Measurements from ENCODE around the gene ANKRD34A.

Gene ANKRD34A

DNA sequence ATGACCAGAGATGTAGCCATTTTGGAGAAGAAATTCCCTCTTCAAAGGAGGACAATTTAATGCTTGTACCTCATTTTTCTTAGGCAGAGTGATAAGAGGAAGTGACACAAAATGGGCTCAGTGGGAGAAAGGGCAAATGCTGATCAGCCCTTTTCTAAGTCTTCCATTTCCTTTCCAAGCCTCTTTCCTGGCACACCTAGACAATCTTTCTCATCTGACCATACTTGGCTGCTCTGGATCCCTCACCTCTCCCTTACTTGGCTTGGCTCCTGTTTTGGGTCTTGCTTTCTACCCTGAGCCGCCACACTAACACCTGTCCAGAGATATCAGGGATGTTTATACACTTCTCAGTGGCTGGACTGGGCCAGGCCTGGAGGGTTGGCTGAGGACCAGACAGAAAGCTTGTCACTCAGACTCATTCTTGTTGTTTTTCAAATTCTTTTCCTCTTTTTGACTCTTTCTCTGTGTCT is 18.9 kb upstream of the ANKRD34A start:
- H3K4me1 ChIP-seq (ENCODE audit: control insufficient read depth, insufficient read depth, low read length), result peaks cover 6% of the 10 kb centered on the region
- H3K27ac ChIP-seq (ENCODE audit: extremely low read depth, low read depth, low read length), result no peak overlapping the region
- ChIA-PET CTCF (no interaction called here), POLR2A (no interaction called here)
- 0 out of 2 replicates have a peak, but pooled peaks have one; percentile 54 for TF ChIP-seq ZNF521 (tag by site-specific recombination; IDR thresholded peaks at IDR 0.05)
- no peak for TF ChIP-seq ZNF792 (tag by site-specific recombination; IDR thresholded peaks at IDR 0.05)
- H3K9me3 ChIP-seq (ENCODE audit: control insufficient read depth, insufficient read depth, low read depth, low read length), result no peaks in the 10 kb centered on the region
- no peak overlapping the region for H3K4me3 ChIP-seq (ENCODE audit: low read depth, low read length)
- no peaks in the 10 kb centered on the region for H3K36me3 ChIP-seq (ENCODE audit: control insufficient read depth in 2 of 2, insufficient read depth in 1 of 2, low read length in 2 of 2)

DNA sequence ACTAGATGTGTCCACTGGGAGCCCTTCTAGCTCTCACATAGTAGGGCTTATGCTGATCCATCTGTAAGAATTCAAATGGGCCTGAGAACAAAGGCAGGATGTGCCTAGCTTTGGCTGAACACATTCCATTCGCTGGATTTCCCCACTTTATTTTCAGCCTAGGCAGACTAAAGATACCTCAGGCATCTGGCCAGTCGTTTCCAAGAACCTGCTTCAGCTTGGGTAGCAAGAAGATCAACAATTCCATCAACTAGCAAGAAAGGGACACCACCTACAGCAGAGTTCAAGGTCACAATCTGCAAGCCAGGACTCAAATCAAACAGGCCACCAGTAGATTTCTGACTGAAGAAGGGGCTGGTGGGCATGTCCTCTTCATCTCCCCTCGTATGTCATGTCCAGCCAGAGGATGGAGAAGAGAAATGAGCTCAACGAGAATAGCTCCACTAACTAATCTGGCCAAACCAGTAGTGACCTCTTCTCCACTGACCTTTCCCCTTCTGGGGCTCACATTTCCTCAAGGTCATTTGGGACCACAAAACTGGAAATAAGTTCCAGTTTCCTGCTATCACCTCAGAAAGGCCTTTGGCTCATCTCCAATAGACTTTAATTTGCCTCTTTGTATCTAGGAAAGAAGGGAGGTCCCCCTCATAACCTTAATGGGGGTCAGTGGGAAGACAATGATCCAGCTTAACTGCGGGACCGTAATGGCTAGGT is 17.8 kb upstream of the ANKRD34A start:
- TF ChIP-seq ZNF132 (tag by site-specific recombination; IDR thresholded peaks at IDR 0.05; ENCODE audit: borderline replicate concordance), result no peak
- no peak overlapping the region for H3K4me3 ChIP-seq (ENCODE audit: low read depth, low read length)
- H3K36me3 ChIP-seq (ENCODE audit: control insufficient read depth in 2 of 2, insufficient read depth in 1 of 2, low read length in 2 of 2), result no peaks in the 10 kb centered on the region
- H3K9me3 ChIP-seq (ENCODE audit: control insufficient read depth, insufficient read depth, low read depth, low read length), result no peaks in the 10 kb centered on the region
- CTCF ChIA-PET, result interaction anchor here (6.8 kb wide), 1 partner anchor 13 kb away, joined by 80 read pairs; the partner anchor contains the start of gene TXNIP
- POLR2A ChIA-PET, result no interaction called here
- H3K4me1 ChIP-seq (ENCODE audit: control insufficient read depth, insufficient read depth, low read length), result peaks cover 6% of the 10 kb centered on the region
- no peak overlapping the region for H3K27ac ChIP-seq (ENCODE audit: extremely low read depth, low read depth, low read length)

GRCh38 chr1:145980457-145980994 is 16.2 kb upstream of the ANKRD34A start:
- no peaks in the 10 kb centered on the region for H3K36me3 ChIP-seq (ENCODE audit: control insufficient read depth in 2 of 2, insufficient read depth in 1 of 2, low read length in 2 of 2)
- no peak overlapping the region for H3K27ac ChIP-seq (ENCODE audit: extremely low read depth, low read depth, low read length)
- ChIA-PET POLR2A (interaction anchor here (1.0 to 3.7 kb wide), 7 partner anchors 7 to 53 kb away, joined by 3 to 30 read pairs (median 11); partner anchors contain the start of genes ANKRD34A, LIX1L, POLR3GL and RBM8A), CTCF (interaction anchor here (1.0 to 6.8 kb wide), 5 partner anchors 14 to 89 kb away, joined by 3 to 227 read pairs (median 56); partner anchors contain the start of genes RBM8A and TXNIP)
- TF ChIP-seq ZNF354C (tag by site-specific recombination; IDR thresholded peaks at IDR 0.05; ENCODE audit: borderline replicate concordance, low read depth) (no peak), MZF1 (tag by site-specific recombination; IDR thresholded peaks at IDR 0.05; ENCODE audit: borderline replicate concordance) (no peak), ZNF146 (tag by site-specific recombination; IDR thresholded peaks at IDR 0.05) (no peak), ZNF157 (tag by site-specific recombination; IDR thresholded peaks at IDR 0.05) (no peak), ZNF629 (tag by site-specific recombination; IDR thresholded peaks at IDR 0.05) (no peak), ZNF585B (tag by site-specific recombination; IDR thresholded peaks at IDR 0.05) (no peak), ZBTB7A (tag by site-specific recombination; IDR thresholded peaks at IDR 0.05; ENCODE audit: low read depth) (no peak)
- TF ChIP-seq, protein P1, sequence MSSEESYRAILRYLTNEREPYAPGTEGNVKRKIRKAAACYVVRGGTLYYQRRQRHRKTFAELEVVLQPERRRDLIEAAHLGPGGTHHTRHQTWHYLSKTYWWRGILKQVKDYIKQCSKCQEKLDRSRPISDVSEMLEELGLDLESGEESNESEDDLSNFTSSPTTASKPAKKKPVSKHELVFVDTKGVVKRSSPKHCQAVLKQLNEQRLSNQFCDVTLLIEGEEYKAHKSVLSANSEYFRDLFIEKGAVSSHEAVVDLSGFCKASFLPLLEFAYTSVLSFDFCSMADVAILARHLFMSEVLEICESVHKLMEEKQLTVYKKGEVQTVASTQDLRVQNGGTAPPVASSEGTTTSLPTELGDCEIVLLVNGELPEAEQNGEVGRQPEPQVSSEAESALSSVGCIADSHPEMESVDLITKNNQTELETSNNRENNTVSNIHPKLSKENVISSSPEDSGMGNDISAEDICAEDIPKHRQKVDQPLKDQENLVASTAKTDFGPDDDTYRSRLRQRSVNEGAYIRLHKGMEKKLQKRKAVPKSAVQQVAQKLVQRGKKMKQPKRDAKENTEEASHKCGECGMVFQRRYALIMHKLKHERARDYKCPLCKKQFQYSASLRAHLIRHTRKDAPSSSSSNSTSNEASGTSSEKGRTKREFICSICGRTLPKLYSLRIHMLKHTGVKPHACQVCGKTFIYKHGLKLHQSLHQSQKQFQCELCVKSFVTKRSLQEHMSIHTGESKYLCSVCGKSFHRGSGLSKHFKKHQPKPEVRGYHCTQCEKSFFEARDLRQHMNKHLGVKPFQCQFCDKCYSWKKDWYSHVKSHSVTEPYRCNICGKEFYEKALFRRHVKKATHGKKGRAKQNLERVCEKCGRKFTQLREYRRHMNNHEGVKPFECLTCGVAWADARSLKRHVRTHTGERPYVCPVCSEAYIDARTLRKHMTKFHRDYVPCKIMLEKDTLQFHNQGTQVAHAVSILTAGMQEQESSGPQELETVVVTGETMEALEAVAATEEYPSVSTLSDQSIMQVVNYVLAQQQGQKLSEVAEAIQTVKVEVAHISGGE (tag by site-specific recombination; conservative IDR thresholded peaks at IDR 0.05; ENCODE audit: low read depth), result no peak
- TF ChIP-seq, protein P2, sequence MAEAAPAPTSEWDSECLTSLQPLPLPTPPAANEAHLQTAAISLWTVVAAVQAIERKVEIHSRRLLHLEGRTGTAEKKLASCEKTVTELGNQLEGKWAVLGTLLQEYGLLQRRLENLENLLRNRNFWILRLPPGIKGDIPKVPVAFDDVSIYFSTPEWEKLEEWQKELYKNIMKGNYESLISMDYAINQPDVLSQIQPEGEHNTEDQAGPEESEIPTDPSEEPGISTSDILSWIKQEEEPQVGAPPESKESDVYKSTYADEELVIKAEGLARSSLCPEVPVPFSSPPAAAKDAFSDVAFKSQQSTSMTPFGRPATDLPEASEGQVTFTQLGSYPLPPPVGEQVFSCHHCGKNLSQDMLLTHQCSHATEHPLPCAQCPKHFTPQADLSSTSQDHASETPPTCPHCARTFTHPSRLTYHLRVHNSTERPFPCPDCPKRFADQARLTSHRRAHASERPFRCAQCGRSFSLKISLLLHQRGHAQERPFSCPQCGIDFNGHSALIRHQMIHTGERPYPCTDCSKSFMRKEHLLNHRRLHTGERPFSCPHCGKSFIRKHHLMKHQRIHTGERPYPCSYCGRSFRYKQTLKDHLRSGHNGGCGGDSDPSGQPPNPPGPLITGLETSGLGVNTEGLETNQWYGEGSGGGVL (tag by site-specific recombination; IDR thresholded peaks at IDR 0.05), result no peak
- TF ChIP-seq, protein P3, sequence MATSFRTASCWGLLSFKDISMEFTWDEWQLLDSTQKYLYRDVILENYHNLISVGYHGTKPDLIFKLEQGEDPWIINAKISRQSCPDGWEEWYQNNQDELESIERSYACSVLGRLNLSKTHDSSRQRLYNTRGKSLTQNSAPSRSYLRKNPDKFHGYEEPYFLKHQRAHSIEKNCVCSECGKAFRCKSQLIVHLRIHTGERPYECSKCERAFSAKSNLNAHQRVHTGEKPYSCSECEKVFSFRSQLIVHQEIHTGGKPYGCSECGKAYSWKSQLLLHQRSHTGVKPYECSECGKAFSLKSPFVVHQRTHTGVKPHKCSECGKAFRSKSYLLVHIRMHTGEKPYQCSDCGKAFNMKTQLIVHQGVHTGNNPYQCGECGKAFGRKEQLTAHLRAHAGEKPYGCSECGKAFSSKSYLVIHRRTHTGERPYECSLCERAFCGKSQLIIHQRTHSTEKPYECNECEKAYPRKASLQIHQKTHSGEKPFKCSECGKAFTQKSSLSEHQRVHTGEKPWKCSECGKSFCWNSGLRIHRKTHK (tag by site-specific recombination; IDR thresholded peaks at IDR 0.05), result no peak
- peaks cover 6% of the 10 kb centered on the region for H3K4me1 ChIP-seq (ENCODE audit: control insufficient read depth, insufficient read depth, low read length)
- H3K9me3 ChIP-seq (ENCODE audit: control insufficient read depth, insufficient read depth, low read depth, low read length), result no peaks in the 10 kb centered on the region
- H3K4me3 ChIP-seq (ENCODE audit: low read depth, low read length), result no peak overlapping the region
